ENCODE results near the gene SLC16A3. TPM values are rescaled to one million over a fixed set of nuclear protein-coding genes. Genes with fewer than 3 reads are reported as not detected.

SLC16A3 gene
- total RNA-seq, 4 donors from 2014 or later: 42.1 to 75.5 (median 44.2) TPM

- DNase-seq: peak; percentile 72 to 79
- WGBS, 2 donors: no CpG with 5 or more reads among the region's 76 CpGs
- H3K9me3 ChIP-seq: no peaks in the 10 kb centered on the region
- H3K36me3 ChIP-seq: no peaks in the 10 kb centered on the region
- no peaks in the 10 kb centered on the region for H3K27me3 ChIP-seq
- H3K4me1 ChIP-seq: peaks cover 65 to 73% of the 10 kb centered on the region in 2 donors
- H3K27ac ChIP-seq: peak overlapping the region; percentile 77 to 90 (median 82)
- TF ChIP-seq CTCF (IDR thresholded peaks at IDR 0.05) (peak in 4 of 6 experiments; percentile 36 to 57 (median 46)), POLR2A (IDR thresholded peaks at IDR 0.05) (peak in 1 of 2 donors; percentile 25)
- peak overlapping the region in 1 of 3 donors; percentile 81 for H3K4me3 ChIP-seq (replicated peaks in 1 of 3)
- intact Hi-C loops (cut with DNase I): no loop called here
Observed at GRCh38 chr17:82230609-82231311, 1.9 kb downstream of the SLC16A3 start.

GRCh38 chr17:82231312-82231561 is 2.4 kb downstream of the SLC16A3 start:
- intact Hi-C loops (cut with DNase I): no loop called here
- Histone ChIP-seq H3K36me3 (no peaks in the 10 kb centered on the region), H3K27ac (peak overlapping the region; percentile 77 to 90 (median 82)), H3K4me1 (peaks cover 70 to 78% of the 10 kb centered on the region in 2 donors), H3K4me3 (replicated peaks in 1 of 3) (peak overlapping the region in 1 of 3 donors; percentile 81), H3K27me3 (no peaks in the 10 kb centered on the region), H3K9me3 (no peaks in the 10 kb centered on the region)
- no peak for DNase-seq
- no peak for TF ChIP-seq POLR2A (IDR thresholded peaks at IDR 0.05)
- TF ChIP-seq CTCF (IDR thresholded peaks at IDR 0.05): no peak
- WGBS, 2 donors: 0 to 10% methylated on average over 1 to 4 of the region's 18 CpGs

- WGBS, 2 donors: 36 to 60% methylated on average over 1 to 5 of the region's 42 CpGs
- H3K36me3 ChIP-seq: no peaks in the 10 kb centered on the region
- peak; percentile 59 to 69 for DNase-seq
Observed at GRCh38 chr17:82231562-82232321, 2.9 kb downstream of the SLC16A3 start.

GRCh38 chr17:82232322-82232820 is 3.5 kb downstream of the SLC16A3 start:
- H3K4me3 ChIP-seq (replicated peaks in 1 of 3): no peak overlapping the region
- H3K4me1 ChIP-seq: peaks cover 81 to 90% of the 10 kb centered on the region in 2 donors
- DNase-seq: no peak
- WGBS, 2 donors: 79 to 93% methylated on average over 10 to 11 of the region's 21 CpGs
- intact Hi-C loops (cut with DNase I): no loop called here
- peak overlapping the region; percentile 73 to 90 (median 77) for H3K27ac ChIP-seq
- TF ChIP-seq CTCF (IDR thresholded peaks at IDR 0.05): no peak
- TF ChIP-seq POLR2A (IDR thresholded peaks at IDR 0.05): no peak
- no peaks in the 10 kb centered on the region for H3K27me3 ChIP-seq
- no peaks in the 10 kb centered on the region for H3K9me3 ChIP-seq
- H3K36me3 ChIP-seq: no peaks in the 10 kb centered on the region

More at GRCh38 chr17:82231562-82232321, 2.9 kb downstream of the SLC16A3 start:
- Histone ChIP-seq H3K27me3 (no peaks in the 10 kb centered on the region), H3K9me3 (no peaks in the 10 kb centered on the region), H3K27ac (peak overlapping the region; percentile 77 to 90 (median 82)), H3K4me3 (replicated peaks in 1 of 3) (peak overlapping the region in 1 of 3 donors; percentile 81), H3K4me1 (peaks cover 75 to 83% of the 10 kb centered on the region in 2 donors)
- peak in 1 of 2 donors; percentile 26 for TF ChIP-seq POLR2A (IDR thresholded peaks at IDR 0.05)
- no peak for TF ChIP-seq CTCF (IDR thresholded peaks at IDR 0.05)
- intact Hi-C loops (cut with DNase I): no loop called here
